Keratinocyte (primary cell): Measurements from ENCODE around the gene TMEM190.
"Not testable (repeated sequence)": the region's sequence is repeated elsewhere in the genome, so short reads cannot be mapped to it uniquely, and the experiment has no call there.

ENCODE experiments used
- EZH2 ChIP-seq: IDR thresholded peaks from one replicate; pipeline ENCODE4 v1.6.1; 2012; ENCODE audit warnings: inconsistent platforms, mild to moderate bottlenecking, low read length, moderate library complexity
- TF ChIP-seq, protein P1 (sequence below), 3 experiments: IDR thresholded peaks in 1 of 3; conservative IDR thresholded peaks in 1 of 3; optimal IDR thresholded peaks in 1 of 3; 2 replicates in 2 of 3; 3 replicates in 1 of 3; pipeline versions ENCODE3 to v1.5.1; 2011; ENCODE audit warnings: low read length in 3 of 3, mild to moderate bottlenecking in 3 of 3, moderate library complexity in 2 of 3, control low read depth in 1 of 3, inconsistent platforms in 1 of 3; ENCODE audit not compliant: insufficient read depth in 2 of 3; ENCODE audit errors: extremely low read depth in 1 of 3

DNA sequence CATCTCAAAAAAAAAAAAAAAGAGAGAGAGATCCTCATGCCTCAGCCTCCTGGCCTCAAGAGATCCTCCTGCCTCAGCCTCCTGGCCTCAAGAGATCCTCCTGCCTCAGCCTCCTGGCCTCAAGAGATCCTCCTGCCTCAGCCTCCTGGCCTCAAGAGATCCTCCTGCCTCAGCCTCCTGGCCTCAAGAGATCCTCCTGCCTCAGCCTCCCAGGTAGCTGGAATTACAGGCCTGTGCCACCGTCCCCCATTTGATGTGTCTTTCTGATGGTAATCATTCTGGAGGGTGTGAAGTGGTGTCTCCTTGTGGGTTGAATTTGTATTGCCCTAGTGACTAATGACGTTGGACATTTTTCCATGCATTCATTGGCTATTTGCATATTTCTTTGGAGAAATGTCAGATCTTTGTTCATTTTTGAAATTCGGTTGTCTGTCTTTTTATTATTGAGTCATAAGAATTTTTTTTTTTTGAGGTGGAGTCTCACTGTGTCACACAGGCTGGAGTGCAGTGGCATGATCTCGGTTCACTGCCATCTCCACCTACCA lies 47.8 kb upstream of the TMEM190 start:
- TF ChIP-seq, protein P1, sequence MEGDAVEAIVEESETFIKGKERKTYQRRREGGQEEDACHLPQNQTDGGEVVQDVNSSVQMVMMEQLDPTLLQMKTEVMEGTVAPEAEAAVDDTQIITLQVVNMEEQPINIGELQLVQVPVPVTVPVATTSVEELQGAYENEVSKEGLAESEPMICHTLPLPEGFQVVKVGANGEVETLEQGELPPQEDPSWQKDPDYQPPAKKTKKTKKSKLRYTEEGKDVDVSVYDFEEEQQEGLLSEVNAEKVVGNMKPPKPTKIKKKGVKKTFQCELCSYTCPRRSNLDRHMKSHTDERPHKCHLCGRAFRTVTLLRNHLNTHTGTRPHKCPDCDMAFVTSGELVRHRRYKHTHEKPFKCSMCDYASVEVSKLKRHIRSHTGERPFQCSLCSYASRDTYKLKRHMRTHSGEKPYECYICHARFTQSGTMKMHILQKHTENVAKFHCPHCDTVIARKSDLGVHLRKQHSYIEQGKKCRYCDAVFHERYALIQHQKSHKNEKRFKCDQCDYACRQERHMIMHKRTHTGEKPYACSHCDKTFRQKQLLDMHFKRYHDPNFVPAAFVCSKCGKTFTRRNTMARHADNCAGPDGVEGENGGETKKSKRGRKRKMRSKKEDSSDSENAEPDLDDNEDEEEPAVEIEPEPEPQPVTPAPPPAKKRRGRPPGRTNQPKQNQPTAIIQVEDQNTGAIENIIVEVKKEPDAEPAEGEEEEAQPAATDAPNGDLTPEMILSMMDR (optimal IDR thresholded peaks at IDR 0.05 in 1 of 3, IDR thresholded peaks at IDR 0.05 in 1 of 3, conservative IDR thresholded peaks at IDR 0.05 in 1 of 3; ENCODE audit: extremely low read depth in 1 of 3, insufficient read depth in 2 of 3, low read length in 3 of 3): not testable (repeated sequence)
- TF ChIP-seq EZH2: not testable (repeated sequence)
